TTC549 (cell line): ENCODE measurements around the gene TMEM219.
"Not testable (repeated sequence)": the region's sequence is repeated elsewhere in the genome, so short reads cannot be mapped to it uniquely, and the experiment has no call there.

ENCODE experiments used
- FAIRE-seq: peaks from 2 replicates; lab custom pipeline; 2012; peaks lifted over from hg19 to GRCh38; lab: Jason Lieb, UNC

TMEM219 gene

DNA sequence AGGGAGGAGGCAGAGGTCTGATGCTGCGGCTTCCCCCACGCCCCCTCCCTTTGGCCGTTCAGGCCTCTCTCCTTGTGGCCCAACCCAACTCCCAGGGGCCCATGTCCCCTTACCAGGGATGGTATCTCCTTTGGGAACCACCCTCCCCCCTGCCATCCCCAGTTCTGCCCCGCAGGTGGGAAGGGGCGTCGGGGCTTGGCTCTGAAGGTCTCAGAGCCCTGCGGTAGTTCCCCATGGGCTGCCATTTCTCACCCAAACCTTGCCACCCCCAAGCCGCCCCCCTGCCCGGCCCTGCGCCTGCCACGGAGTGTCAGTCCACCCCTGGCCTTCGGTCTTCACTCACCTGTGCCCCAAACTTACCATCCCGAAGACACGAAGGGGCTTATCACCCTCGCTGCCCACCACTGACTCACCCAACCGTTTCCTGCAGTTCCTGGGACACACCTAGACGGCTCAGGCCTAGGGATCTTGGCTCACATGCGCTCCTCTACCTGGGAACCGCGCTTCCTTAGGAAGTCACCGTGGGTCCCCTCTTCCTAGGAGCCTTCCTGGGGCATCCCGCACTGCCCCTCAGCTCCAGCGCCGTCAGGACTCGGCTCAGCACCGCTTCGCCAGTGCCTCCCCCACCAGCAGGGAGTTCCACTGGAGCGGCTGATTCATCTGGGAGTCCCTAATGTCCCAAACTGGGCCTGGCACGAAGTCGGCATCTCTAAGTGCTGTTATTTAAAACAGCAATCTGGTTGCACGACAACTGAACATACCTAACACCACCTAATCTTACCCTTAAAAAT lies 50.0 kb downstream of the TMEM219 start:
- no peak for FAIRE-seq

DNA sequence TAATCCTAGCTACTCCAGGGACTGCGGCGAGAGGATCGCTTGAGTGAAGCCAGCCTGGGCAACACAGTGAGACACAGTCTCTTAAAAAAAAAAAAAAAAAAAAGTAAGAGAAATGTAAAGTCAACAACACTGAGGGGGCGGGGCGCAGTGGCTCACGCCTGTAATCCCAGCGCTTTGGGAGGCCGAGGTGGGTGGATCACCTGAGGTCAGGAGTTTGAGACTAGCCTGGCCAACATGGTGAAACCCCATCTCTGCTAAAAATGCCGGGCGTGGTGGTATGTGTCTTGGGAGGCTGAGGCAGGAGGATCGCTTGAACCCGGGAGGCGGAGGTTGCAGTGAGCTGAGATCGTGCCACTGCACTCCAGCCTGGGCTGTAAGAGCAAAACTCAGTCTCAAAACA lies 50.7 kb downstream of the TMEM219 start:
- not testable (repeated sequence) for FAIRE-seq

GRCh38 chr16:30015450-30015849 lies 53.6 kb downstream of the TMEM219 start:
- FAIRE-seq, result not testable (repeated sequence)

- no peak for FAIRE-seq
Observed at GRCh38 chr16:30016555-30017276, 54.8 kb downstream of the TMEM219 start.

- FAIRE-seq, result no peak
Observed at GRCh38 chr16:30017277-30017656, 55.4 kb downstream of the TMEM219 start.

GRCh38 chr16:30017937-30018336 lies 56.1 kb downstream of the TMEM219 start:
- not testable (repeated sequence) for FAIRE-seq

DNA sequence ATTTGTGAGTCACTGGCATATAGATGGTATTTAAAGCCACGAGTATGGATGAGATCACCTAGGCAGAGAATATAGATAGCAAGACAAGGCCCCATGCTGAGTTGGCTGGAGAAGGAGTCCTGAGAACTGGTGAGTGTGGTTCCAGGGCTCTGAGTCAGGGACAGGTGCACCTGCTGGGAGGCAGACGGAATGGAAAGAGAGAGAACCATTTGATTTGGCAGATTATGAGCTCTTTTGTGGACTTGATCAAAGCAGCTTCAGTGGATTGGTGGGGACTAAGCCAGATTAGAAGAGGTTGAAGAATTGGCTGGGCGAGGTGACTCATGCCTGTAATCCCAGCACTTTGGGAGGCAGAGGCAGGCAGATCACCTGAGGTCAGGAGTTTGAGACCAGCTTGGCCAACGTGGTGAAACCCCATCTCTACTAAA lies 56.9 kb downstream of the TMEM219 start:
- no peak for FAIRE-seq
